NK-92 (cell line): ENCODE results near the gene ZBTB34.

Source experiments
- DNase-seq: peaks from one replicate; lab custom pipeline; 2025; ENCODE audit not compliant: unreplicated experiment; lab: John Stamatoyannopoulos, UW

ZBTB34 gene

GRCh38 chr9:126876531-126876930, 16.1 kb downstream of the ZBTB34 start:
- no peak for DNase-seq

- DNase-seq = no peak
Measured at GRCh38 chr9:126877418-126877817, 17.0 kb downstream of the ZBTB34 start.

DNA sequence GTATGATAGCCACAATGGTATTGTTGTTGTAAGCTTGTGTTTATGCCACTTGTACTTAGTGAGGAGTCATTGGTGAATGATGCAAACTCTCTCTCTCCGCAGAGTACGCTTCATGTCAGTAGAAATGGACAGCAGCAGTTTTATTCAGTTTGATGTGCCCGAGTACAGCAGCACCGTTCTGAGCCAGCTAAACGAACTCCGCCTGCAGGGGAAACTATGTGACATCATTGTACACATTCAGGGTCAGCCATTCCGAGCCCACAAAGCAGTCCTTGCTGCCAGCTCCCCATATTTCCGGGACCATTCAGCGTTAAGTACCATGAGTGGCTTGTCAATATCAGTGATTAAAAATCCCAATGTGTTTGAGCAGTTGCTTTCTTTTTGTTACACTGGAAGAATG, 18.8 kb downstream of the ZBTB34 start:
- no peak for DNase-seq

DNA sequence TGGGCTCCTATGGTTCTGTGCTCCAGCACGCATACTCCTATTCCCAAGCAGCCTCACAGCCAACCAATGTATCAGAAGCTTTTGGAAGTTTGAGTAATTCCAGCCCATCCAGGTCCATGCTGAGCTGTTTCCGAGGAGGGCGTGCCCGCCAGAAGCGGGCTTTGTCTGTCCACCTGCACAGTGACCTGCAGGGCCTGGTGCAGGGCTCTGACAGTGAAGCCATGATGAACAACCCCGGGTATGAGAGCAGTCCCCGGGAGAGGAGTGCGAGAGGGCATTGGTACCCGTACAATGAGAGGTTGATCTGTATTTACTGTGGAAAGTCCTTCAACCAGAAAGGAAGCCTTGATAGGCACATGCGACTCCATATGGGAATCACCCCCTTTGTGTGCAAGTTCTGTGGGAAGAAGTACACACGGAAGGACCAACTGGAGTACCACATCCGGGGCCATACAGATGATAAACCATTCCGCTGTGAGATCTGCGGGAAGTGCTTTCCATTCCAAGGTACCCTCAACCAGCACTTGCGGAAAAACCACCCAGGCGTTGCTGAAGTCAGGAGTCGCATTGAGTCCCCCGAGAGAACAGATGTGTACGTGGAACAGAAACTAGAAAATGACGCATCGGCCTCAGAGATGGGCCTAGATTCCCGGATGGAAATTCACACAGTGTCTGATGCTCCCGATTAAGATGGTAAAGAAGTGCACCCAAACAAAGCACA, 19.9 kb downstream of the ZBTB34 start:
- no peak for DNase-seq

DNA sequence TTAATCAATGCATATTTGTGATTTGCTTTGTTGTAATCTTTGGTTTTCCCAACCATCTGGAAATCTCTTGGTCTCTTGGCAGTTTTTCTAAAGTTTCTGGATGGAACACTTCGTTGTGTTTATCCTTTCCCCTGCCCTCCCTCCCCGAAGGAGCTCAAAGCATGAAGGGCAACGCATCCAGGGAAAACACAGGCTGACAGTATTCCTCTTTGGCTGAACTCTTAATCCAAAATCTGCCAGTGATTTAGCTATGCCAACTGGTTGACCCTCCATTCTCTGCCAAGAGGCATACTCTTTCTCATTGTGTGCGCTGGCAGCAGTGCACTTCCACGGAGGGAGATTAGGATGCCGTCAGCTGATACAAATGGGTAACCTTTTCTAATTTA, 20.5 kb downstream of the ZBTB34 start:
- DNase-seq = no peak

DNA sequence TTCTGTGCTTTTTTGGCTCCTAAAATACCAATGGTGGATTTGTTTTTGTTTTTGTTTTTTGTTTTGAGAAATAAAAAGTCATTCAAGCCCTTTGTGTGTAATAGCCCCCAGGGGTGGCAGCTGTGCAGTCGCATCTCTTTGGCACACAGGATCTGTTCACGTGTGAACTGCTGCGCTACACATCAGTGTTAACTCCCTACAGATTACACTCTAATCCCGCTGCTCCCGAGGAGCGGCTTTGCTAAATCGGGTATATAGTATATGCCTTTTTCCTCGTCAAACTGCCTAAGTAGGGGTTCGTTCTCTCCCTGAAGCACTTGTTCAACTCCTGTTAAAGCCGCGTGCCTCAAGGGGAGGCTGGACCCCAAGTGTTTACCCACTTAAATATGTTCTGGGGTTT, 22.3 kb downstream of the ZBTB34 start:
- no peak for DNase-seq

GRCh38 chr9:126883636-126884035, 23.2 kb downstream of the ZBTB34 start:
- DNase-seq = no peak

DNA sequence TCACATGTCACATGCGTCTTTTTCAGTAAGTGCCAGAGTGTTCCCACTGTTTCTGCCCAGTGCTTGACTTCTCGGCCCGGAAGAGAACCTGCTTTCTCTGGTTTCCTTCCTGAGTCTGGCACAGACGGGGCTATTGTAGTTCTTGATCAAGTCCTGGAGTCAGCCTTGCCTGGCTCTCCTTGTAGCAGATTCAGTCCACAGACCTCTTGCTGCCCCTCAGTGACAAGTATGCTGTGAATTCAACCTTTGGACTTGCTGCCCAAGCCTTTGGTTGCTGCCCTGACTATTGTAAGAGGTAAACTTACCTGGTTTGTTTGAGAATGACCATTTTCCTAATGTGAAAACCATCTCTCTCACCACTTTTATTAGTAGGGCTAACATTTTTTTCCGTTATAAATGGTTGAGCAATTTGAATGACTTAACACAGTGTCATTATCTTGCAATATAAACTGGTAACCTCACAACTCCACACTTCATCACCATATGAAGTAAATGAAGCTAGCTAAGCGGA, 24.7 kb downstream of the ZBTB34 start:
- no peak for DNase-seq

DNA sequence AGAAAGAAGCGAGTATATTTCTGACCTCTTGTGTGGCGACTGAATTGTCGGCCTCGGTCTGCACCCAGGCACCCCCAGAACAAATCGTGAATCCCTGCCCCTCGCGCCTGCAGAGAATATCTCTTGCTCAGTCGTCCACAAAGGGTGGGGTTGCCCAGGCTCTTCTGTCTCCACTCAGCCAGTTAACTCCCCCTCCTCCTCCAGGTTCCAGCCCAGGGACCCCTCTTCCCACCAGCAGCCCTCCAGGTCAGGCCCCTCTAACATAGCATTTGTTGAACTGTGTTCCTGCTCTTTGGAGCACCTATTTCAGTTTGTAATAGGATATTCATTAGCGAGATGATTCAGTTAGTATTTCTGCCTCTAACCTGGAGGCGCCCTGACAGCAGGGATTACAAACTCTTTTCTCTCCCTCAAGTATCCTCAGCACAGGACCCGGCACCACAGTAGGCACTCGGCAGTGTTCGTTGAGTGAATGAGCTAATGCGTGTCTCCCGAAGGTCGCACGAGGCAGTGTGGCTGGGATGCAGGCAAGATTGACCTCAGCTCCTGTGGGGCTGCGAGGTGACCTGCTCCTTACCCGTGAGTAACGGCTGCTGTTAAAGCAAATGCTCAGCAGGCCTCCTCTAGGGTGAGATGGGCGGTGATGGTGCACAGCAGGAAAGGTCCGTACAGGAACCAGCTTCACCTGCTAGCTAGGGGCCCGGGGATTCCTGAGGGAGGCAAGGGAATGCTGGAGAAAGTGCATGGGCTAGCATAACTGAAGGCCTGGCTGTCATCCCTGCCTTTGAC, 25.8 kb downstream of the ZBTB34 start:
- no peak for DNase-seq

GRCh38 chr9:126886897-126887296, 26.5 kb downstream of the ZBTB34 start:
- no peak for DNase-seq

DNA sequence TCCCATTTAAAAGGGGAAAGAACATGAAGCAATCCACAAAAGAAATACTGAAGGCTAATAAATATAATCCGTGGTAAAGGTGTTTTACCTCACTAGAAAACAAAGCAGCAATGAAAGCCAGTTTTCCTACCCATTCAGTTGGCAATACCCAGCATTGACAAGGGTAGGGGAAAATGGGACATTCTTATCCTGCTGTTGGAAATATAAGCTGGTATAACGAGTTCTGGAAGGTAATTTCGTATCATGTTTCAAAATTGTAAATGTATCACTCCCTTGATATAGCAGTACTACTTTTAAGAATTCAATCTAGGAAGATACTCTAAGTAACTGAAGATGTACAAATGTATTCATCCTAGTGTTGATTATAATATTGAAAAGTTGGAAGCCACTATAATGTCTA, 31.2 kb downstream of the ZBTB34 start:
- DNase-seq = no peak

GRCh38 chr9:126893079-126893478, 32.6 kb downstream of the ZBTB34 start:
- DNase-seq = no peak

DNA sequence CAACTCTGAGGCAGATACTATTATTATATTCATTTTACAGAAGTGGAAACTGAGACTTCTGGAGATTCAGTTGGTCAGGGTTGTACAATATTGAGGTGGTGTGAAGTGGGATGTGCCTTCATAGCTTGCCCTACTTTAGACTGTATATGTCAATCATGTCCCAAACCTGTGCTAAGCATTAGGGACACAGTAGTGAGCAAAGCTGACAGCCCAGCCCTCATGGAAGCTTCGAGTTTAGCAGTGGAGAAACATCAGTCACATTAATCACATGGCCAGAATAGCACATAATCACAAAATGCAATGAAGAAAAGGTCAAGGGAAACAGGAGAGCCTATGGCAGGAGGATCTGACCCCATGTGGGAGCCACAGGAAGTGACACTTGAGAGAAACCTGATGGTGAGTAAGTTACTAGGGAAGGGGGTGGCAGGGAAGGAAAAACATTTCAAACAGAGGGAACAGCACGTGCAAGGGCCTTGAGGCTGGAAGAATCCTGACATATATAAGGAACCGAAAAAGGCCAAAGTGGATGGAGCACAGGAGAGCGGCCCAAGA, 33.7 kb downstream of the ZBTB34 start:
- DNase-seq = no peak

DNA sequence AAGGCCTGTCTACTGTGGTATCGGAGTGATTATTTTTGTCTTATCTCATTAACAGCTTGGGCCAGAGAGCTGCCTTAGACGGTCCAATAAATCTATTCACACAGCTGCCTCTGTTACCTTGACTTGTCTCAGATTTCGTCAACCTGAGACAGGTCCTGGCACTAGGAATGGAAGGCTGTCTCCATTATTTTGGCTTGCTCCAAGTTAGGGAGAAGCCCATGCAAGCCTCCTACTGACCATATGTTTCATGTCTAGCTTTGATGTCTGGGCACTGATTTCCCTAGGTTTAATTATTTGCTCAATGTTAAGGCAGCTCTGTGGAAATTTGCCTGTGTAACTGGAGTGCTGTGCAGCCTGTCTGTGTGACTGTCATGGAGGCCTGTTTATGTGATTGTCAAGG, 41.8 kb downstream of the ZBTB34 start:
- DNase-seq = no peak

- no peak for DNase-seq
Measured at GRCh38 chr9:126904586-126904985, 44.1 kb downstream of the ZBTB34 start.

DNA sequence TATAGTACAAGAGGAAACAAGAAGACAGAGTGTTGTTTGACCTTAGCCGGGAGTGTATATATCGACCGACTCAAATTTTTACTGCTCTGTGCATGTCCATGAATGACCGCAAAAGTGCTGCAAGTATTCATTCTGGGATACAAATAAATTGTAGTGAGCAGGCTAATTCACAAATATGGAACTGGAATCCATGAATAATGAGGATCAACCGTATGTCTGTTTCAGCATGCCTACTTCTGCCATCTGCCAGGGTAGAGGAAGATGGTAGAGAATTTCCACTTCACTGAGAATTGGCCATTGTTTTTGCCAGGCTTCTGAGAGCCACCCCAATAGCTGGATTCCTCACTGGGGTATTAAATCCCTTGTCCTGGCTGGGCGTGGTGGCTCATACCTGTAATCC, 45.7 kb downstream of the ZBTB34 start:
- no peak for DNase-seq

DNA sequence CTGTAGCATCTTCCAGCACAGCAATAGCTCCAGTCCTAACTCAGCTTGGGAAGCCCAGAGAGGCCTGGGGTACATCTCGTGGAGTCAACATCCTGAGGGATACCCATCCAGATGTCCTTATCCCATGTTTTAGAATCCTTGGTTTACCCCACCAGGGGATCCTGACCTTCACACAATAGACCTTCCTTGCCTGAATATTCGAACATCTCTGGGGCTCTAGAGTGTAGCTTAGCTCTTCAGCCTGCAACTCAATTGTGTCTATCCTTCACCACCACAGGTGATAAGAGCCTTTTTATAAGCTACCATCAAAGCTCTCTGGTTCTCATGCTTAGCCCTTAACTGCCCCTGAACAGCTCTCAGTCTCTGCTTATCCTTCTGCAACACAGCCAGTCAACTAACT, 46.6 kb downstream of the ZBTB34 start:
- DNase-seq = no peak

DNA sequence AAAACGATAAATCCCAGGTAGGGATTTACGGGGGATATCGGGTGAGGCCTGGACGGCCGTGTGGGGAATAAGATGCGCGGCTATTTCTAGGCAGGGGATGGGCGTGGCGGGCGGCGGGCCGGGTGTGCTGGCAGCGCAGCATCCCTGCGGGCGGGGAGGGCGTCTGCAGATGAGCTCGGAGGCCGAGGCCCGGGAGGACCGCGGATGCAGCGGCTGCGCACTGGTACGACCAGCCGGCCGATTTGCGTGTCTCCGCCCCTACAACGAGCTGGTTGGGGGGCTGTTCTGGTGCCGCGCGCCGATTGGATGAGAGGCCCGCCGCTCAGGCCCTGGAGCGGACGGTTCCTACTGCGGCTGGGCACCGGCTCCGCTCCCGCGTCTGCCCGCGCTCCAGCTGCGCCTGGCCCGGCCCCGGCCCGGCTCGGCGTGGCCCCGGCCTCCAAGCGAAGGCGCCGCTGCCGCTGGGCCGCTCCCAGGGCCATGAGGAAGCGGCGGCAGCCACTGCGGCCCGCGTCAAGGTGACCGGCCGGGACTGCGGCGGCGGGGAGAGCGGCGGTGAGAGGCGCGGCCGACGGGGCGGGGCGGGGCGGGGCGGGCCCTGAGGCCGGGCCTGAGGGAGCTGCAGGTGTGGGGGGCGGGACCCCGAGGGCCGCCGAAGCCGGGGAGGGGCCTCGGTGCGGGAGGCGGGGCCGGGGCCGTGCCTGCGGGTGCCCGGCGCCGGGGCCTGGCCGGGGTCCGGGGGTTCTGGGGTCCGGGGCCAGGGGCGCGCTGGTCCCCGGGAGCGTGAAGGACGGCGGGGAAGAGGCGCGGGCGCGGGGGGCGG, 54.2 kb downstream of the ZBTB34 start, which contains the start of gene RALGPS1:
Gene RALGPS1 (plus strand): TSS at position 325 of the 823 bp plus-strand sequence. CDS start 47,508 bp downstream, outside the sequence.
- peak; percentile 13 for DNase-seq

DNA sequence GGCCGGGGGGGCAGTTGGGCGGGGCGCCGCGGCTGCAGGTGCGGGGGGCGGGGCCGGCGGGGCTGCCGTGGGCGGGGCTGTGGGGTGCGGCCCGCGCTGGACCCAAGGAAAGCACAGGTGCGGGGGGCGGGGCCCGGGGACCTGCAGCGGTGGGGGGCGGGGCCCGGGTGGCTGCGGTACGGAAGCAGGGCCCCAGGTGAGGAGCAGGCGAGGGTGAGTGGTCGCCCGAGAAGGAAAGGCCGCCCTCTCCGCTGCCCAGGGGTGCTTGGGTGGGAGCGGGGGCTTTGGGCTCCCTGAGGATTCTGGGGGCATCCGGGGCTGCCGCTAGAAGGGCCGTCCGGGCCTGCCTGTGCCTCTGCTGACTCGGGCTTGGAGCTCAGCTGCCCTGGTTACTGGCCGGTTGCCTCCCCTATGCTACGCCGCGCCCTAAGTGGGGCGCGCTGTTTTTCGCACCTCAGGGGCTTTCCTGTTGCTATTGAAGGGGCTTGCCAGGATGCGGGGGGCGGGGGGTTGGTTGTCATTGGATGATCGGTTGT, 54.9 kb downstream of the ZBTB34 start:
- no peak for DNase-seq

- no peak for DNase-seq
Measured at GRCh38 chr9:126915846-126916543, 55.6 kb downstream of the ZBTB34 start.
